SKM-1 (cell line): ENCODE results near the gene SLC30A1.
"Not testable (repeated sequence)": the region's sequence is repeated elsewhere in the genome, so short reads cannot be mapped to it uniquely, and the experiment has no call there.

Experiments
- DNase-seq: peaks from one replicate; lab custom pipeline; 2025; ENCODE audit not compliant: unreplicated experiment; lab: John Stamatoyannopoulos, UW

The SLC30A1 gene

DNA sequence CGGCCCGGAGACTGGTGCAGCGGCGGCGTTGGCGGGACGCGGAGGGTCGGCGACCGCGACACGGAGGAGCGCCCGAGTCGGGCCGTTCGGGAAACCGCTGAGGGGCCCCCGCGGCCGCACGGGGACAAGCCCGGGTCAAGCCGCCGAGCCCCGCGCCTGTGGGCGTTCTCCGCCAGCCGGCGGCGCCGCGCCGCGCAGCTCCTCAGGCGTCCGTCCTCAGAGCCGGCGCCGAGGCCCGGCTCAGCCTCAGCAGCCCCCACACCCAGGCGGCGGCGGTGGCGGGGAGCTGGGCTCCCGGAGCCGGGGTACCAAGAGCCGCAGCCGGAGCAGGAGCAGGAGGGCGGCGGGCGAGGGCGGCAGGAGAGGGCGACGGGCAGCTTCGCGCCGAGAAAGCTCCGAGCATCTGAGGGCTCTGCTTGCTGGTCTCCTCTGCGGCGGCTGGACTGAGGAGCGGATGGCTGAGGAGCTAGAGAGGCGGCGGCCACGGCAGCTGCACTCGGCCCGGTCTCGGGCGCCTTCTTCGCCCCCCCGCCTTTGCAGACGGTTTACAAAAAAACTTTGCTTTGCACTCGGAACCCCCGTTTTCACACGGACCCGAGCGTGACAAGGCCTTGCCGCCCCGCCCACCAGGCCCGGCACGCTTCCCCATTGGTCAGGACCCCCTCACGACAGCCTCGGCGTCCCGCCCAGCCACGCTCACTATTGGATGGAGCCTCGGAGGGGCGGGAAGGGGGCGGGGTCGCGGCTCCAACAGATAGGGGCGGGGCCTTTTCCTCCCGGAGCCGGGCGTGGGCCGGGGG is at the start of gene SLC30A1:
SLC30A1 (minus strand) TSS at position 522 of the 800 bp plus-strand sequence. CDS start 549 bp downstream, outside the sequence.
- DNase-seq: peak; percentile 99

DNA sequence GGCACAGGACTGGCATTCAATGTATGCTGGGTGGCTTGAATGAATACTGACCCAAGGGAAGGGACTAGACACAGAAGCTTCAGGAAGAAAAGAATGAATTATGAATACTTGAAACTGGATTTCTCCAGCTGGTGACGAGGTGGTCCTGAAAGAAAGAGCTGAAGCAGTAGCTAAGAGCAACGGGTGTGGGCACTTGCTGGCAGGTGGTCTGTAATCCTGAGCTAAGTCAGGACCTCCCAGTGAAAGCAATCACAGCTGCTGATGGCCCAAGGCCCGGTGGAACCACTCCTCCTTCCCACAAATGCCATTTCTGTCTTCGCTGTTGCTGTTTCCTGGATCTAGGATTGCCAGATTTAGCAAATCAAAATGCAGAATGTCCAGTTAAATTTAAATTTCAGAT is 49.5 kb upstream of the SLC30A1 start:
- DNase-seq: no peak

DNA sequence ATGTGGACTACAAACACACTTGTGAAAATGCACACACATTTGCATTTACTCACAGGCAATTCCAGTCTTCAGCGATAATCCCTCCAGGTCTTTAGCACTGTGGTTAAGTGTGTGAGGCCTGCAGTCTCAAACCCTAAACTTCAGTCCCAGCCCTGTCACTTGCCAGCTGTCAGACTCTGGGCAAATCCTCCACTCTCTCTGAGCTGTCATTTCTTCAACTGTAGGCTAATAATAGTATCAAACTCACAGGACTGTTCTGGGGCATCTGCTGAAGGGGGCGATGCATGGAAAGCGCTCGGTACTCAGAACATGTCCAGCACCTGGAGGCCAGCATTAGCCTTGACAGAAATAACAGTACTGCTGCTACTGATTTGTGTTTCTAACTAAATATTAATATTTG is 48.3 kb upstream of the SLC30A1 start:
- no peak for DNase-seq

DNA sequence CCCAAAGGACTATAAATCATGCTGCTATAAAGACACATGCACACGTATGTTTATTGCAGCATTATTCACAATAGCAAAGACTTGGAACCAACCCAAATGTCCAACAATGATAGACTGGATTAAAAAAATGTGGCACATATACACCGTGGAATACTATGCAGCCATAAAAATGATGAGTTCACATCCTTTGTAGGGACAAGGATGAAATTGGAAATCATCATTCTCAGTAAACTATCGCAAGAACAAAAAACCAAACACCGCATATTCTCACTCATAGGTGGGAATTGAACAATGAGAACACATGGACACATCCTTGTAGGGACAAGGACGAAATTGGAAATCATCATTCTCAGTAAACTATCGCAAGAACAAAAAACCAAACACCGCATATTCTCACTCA is 46.9 kb upstream of the SLC30A1 start:
- DNase-seq: not testable (repeated sequence)

- DNase-seq: peak; percentile 35
Measured at GRCh38 chr1:211625040-211625439, 46.1 kb upstream of the SLC30A1 start.

- DNase-seq: no peak
Measured at GRCh38 chr1:211623515-211623914, 44.6 kb upstream of the SLC30A1 start.

DNA sequence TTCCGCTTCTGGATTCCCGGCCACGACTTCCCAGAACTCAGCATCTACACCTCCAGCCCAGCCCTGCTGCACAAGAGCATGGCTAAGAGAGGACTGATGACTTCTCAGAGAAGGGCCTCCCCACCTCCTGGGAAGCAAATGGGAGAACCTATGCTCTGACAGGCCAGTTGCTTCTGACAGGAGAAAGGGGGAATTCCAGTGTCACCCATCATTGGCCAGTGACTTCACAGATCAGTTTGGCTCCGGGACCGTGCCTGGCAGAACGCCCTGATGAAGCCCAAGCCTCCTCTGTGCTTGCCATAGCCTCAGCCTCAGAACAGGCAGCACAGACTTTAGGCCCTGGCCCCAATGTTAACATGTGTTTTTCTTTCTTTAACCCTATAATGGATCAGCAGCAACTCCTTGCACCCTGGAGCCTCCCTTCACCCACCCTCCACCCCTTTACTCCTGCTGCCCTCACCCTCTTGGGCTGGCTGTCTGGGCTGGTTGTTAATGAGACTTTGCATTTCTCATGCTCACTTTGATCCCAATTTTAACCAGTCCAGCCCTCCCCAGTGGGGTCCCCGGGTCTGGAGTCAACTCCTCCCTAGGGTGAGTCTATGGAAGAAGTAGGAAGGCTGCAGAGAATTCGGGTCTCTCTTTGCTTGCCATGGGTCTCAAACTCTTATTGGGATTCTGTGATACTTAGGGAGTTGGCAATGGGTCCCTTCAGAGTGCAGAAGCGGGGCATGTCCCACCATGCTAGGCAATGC is 42.7 kb upstream of the SLC30A1 start:
- no peak for DNase-seq

GRCh38 chr1:211620097-211620496 is 41.1 kb upstream of the SLC30A1 start:
- no peak for DNase-seq

DNA sequence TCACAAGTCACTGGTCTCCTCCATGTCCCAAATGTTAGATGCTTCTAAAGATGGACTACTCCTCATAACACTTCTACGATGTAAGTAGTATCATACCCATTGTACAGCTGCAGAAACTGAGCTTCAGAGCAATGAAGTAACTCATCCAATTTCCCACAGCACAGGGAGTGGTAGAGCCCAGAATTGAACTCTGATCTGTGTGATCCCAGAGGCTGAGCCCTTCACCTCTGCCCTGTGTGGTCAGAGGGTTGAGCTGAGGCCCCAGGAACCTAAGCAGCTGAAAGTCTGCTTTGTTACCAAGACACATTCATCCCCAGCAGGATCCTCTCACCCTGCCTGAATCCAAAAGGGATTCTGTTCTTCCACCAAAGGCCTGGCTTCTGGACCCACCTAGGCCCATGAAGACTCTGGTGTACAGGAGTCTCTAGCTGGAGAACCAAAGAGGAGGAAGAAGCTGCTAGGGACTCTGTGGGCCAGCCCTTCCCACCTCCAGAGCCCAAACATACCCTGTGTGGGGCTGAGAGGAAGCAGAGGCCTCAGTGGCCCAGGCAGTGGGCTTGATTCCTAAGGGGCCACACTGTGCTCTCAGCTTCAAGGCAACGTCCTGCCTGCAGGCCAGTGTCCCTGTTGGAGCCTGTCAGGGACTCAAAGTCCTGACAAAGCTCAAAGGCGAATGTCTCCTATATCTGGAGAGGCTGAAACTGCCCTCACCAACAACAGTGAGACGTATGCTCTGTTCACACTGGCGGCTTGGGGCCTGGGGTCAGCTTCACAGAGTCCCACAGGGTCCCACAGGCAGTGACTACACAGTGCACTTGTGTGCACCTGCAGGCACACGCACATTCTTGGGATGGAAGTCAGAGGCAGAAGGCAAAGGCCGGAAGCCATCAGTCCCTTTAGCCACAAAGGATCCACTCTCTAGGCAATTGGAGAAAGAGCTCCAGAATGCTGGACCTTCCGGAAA is 40.4 kb upstream of the SLC30A1 start:
- no peak for DNase-seq

DNA sequence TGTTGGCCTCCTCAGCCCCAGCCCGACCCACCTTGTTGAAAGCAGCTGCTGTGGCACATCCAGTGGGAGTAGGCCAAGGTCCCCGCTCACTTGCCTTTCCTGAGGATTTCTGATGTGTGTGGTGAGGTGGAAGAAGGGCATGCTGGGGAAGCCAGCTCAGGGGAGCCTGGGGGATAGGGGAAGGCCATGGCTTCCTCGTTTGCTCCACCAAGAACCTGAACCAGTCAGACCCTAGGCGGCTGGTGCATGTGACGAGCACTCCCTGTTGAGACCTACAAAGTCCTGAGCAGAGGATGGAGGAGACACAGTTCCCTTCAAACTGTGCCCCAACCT is 38.0 kb upstream of the SLC30A1 start:
- no peak for DNase-seq

DNA sequence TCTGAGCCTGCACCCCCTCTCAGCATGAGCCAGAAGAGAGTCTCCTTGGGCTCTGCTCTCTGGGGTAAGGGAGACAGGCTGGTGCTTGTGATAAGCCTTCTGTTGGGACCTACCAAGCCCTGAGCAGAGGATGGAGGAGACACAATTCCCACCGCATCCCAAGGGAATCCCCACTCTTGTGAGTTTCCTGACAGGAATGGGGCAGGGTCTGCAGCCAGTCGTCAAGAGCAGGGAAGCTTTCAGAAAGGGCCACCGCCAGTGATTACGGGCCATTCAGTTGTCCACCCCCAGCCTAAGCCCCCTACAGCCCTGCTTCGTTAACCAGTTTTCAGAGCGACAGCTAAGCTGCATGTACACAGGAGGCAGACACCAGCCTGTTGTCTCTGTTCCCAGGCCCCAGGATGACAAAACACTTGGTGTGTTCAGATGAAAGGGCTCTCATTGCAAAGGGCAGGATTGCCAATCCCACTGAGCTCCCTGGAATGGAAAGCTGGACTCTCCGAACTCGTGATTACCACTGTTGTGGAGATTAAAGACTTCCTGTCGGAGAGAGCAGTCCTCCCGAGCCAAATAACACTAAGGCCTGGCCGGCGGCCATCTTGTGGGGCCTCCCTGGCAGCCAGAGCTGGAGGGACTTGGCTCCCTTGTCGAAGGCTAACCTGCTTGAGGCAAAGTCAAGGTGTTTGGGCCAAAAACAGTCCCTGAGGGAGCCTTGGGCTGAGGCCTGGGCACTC is 37.4 kb upstream of the SLC30A1 start:
- no peak for DNase-seq

- no peak for DNase-seq
Measured at GRCh38 chr1:211614615-211615014, 35.7 kb upstream of the SLC30A1 start.

- no peak for DNase-seq
Measured at GRCh38 chr1:211613951-211614350, 35.0 kb upstream of the SLC30A1 start.

DNA sequence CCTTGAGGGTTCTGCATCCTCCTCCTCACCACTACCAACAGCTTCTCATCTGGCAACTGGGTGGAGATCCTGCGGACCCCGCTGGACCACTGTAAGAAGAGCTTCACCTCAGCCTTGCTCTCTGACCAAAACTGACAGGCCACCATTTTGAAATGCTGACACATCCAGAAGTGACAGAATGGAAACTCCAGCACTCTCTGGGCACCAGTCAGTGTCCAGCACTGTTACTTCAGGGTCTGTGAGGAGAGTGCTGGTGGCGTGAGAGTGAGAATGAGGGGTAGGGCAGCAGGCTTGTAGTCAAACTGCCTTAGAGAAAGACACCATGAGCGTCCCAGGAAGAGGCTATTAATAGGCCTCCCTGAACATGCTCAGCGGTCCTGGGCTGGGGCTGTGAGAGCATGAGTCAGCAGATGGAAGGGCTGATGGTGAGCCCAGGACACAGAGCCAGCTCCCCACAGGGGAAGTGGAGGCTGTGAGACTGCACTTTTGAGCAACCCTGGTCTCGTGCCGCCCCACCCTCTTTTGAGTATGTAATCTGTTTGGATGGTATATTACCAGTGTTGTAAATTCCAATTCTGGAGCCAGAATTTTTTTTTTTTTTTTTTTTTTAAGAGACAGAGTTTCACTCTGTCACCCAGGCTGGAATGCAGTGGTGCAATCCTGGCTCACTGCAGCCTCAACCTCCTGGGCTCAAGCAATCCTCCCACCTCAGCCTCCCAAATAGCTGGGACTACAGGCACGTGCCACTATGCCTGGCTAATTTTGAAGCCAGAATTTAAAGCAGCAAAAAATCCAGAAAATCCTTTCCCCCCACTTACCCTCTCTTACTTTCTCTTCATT is 34.4 kb upstream of the SLC30A1 start:
- peak; percentile 96 for DNase-seq

GRCh38 chr1:211612786-211613107 is 33.8 kb upstream of the SLC30A1 start:
- no peak for DNase-seq

DNA sequence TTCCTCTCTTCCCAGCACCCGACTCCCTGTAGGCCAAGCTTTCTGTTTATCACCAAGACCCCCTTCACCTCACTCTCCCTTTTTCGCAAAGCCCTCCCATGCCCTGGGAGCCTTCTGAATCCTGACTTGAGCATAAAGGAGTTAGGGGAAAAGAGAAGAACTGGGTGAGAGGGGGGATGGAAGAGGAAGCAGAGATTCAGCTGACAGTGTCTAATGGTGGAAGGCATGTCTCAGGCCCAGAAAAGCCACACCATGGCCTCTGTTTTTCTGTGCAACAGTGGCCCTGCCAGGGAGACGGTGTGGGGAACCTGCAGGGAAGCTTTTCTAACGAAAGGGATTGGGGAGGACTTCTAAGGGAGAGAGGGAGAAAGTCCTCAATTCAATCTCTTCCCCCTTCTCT is 32.9 kb upstream of the SLC30A1 start:
- no peak for DNase-seq

- no peak for DNase-seq
Measured at GRCh38 chr1:211610779-211611556, 32.0 kb upstream of the SLC30A1 start.

DNA sequence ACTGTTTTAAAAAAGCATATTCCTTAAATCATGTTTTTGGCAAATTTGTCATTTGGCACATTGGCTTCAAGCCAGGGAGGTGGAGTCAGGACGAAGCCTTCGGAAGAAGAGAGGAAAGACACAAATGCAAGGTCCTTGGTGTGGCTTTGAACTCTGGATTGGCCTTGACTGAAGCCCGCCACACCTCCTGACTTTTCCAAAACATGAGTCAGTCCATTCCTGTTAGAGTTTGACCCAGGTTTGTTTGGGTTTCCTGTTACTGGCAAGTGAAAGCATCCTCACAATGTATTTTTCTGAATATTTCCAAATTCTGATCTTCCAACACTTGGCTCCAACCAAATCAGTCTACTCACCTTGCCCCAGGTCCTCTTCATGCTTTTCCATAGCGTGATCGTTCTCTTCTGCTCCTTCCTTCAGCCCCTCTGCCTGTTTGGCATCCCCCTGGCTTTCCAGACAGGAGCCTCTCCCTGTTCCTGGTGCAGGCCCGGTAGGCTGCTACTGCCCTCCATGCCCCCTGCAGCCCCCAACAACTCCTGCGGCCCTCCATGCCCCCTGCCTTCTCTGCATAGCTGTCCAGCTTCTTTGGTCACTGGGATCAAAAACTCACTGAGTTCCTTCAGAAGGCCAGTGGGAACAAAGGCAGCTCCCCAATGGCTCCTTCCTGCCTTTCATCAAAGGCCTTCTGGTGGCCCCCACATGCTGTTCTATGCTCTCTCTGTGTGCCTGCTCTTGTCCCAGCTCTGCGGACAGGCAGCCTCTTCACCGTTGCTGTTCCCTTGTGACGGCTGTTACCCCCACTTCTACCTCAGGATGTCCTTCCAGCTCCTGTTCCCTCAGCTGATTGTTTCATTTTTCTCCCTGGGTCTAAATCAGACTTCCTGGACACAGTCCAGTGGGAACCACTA is 30.4 kb upstream of the SLC30A1 start:
- DNase-seq: no peak
